GM23248 (cell line): ENCODE results near the gene CCDC183. TPM values are rescaled to one million over a fixed set of nuclear protein-coding genes. Genes with fewer than 3 reads are reported as not detected.
A peak's percentile ranks its signal among the peaks of the same experiment; 100 is the strongest.

ENCODE experiments used
- DNase-seq: peaks from one replicate; pipeline ENCODE4 v3.0.0-alpha.2; 2015
- H2AFZ ChIP-seq: fragments of 200-600 bp; sonication (generic); 2 replicates; pipeline ENCODE4 v1.6.1; 2016; ENCODE audit warnings: antibody characterized with exemption
- H3F3A ChIP-seq: fragments of 200-600 bp; sonication (generic); 2 replicates; pipeline ENCODE4 v1.6.1; 2016; ENCODE audit warnings: mild to moderate bottlenecking, antibody characterized with exemption, mixed run types; ENCODE audit not compliant: insufficient read depth
- H3K27ac ChIP-seq: fragments of 200-600 bp; sonication (generic); 2 replicates; pipeline ENCODE4 v1.5.1; 2016; ENCODE audit warnings: mild to moderate bottlenecking
- H3K27me3 ChIP-seq: fragments of 200-600 bp; sonication (generic); replicated peaks from 2 replicates; pipeline ENCODE4 v1.6.1; 2016; ENCODE audit warnings: mild to moderate bottlenecking; ENCODE audit not compliant: insufficient read depth
- H3K36me3 ChIP-seq: fragments of 200-600 bp; sonication (generic); 2 replicates; pipeline ENCODE4 v1.6.1; 2016; ENCODE audit warnings: low read depth, mild to moderate bottlenecking
- H3K4me1 ChIP-seq: fragments of 200-600 bp; sonication (generic); 2 replicates; pipeline ENCODE4 v1.6.1; 2016; ENCODE audit warnings: mild to moderate bottlenecking; ENCODE audit not compliant: insufficient read depth
- H3K4me2 ChIP-seq: fragments of 200-600 bp; sonication (generic); one replicate; pipeline ENCODE4 v1.6.1; 2016; ENCODE audit warnings: mild to moderate bottlenecking; ENCODE audit not compliant: unreplicated experiment
- H3K4me3 ChIP-seq: fragments of 200-600 bp; sonication (generic); 2 replicates; pipeline ENCODE4 v1.5.1; 2016; ENCODE audit warnings: mild to moderate bottlenecking
- H3K79me2 ChIP-seq: fragments of 200-600 bp; sonication (generic); 2 replicates; pipeline ENCODE4 v1.6.1; 2016; ENCODE audit warnings: mild to moderate bottlenecking; ENCODE audit not compliant: insufficient read depth
- H3K9ac ChIP-seq: fragments of 200-600 bp; sonication (generic); 2 replicates; pipeline ENCODE4 v1.6.1; 2016; ENCODE audit warnings: mild to moderate bottlenecking
- H3K9me2 ChIP-seq: fragments of 200-600 bp; sonication (generic); 2 replicates; pipeline ENCODE4 v1.6.1; 2016; ENCODE audit warnings: mixed run types, mild to moderate bottlenecking, moderate library complexity; ENCODE audit not compliant: insufficient read depth
- H3K9me3 ChIP-seq: fragments of 200-600 bp; sonication (generic); one replicate; pipeline ENCODE4 v1.6.1; 2017; ENCODE audit warnings: low read depth
- H4K20me1 ChIP-seq: fragments of 200-600 bp; sonication (generic); 2 replicates; pipeline ENCODE4 v1.6.0; 2016; ENCODE audit not compliant: insufficient read depth
- EZH2 ChIP-seq: fragments of 200-600 bp; sonication (generic); IDR thresholded peaks from 2 replicates; pipeline ENCODE4 v1.6.1; 2018; ENCODE audit warnings: antibody characterized with exemption, mild to moderate bottlenecking; ENCODE audit not compliant: insufficient read depth, poor library complexity, severe bottlenecking
- EZH2phosphoT487 ChIP-seq: fragments of 200-600 bp; sonication (generic); IDR thresholded peaks from 2 replicates; pipeline ENCODE4 v1.6.1; 2018; ENCODE audit warnings: antibody characterized with exemption, moderate library complexity, mild to moderate bottlenecking, low read depth; ENCODE audit not compliant: insufficient read depth
- WGBS, 2 experiments: methylation state at CpG; one replicate each; pipeline ENCODE4 v1.1.6; 2015 to 2017; ENCODE audit warnings: low lambda C conversion rate in 2 of 2, low coverage in 1 of 2; ENCODE audit errors: missing lambda C conversion rate in 2 of 2; 5-methylcytosine and 5-hydroxymethylcytosine counted together
- in situ Hi-C: fragments of 300-500 bp; cut with MboI; formaldehyde crosslinking; loops from 2 replicates; pipeline ENCODE4 v1.15.0; 2020
- polyA plus RNA-seq: library from polyadenylated mRNA; unstranded; fragments of >200 nt; fragmentation: Nextera tagmentation; extraction: Ambion mirVana; gene quantifications from 2 replicates; pipeline ENCODE4 v1.2.1, GENCODE V29; 2016
- total RNA-seq: library from RNA; depleted of rRNA; stranded (reverse); fragments of >200 nt; shearing (Covaris generic); gene quantifications from 2 replicates; pipeline ENCODE4 v1.2.3, GENCODE V29; 2014

Gene CCDC183
- total and polyA plus RNA-seq, 2 experiments from 2014 or later, result 0.76 to 1.5 TPM

GRCh38 chr9:136806631-136807201, 10.6 kb downstream of the CCDC183 start:
- H3K4me3 ChIP-seq, result peak overlapping the region; percentile 87
- in situ Hi-C loops, result no loop called here
- TF ChIP-seq EZH2 (no peak), EZH2phosphoT487 (no peak)
- H2AFZ ChIP-seq, result peak overlapping the region; percentile 85
- no peak overlapping the region for H3K27ac ChIP-seq
- 47 to 48% methylated on average over 24 to 25 of the region's 25 CpGs for WGBS, 2 experiments
- peaks cover 12% of the 10 kb centered on the region; the same call in 1 of the 2 replicates for H3K4me1 ChIP-seq
- H3K9me3 ChIP-seq, result no peaks in the 10 kb centered on the region
- H3K79me2 ChIP-seq, result peaks cover 38% of the 10 kb centered on the region
- DNase-seq, result no peak
- H3K9me2 ChIP-seq, result no peaks in the 10 kb centered on the region
- peaks cover 7% of the 10 kb centered on the region; the same call in 1 of the 2 replicates for H3F3A ChIP-seq
- H3K4me2 ChIP-seq, result peak overlapping the region; percentile 71
- H3K36me3 ChIP-seq, result 0 out of 2 replicates have a peak, but pooled peaks cover 7% of the 10 kb centered on the region
- H4K20me1 ChIP-seq, result no peaks in the 10 kb centered on the region
- H3K27me3 ChIP-seq, result peaks cover 9% of the 10 kb centered on the region; the same call in 1 of the 2 replicates
- peak overlapping the region; percentile 93 for H3K9ac ChIP-seq

GRCh38 chr9:136807281-136808074, 11.3 kb downstream of the CCDC183 start, which contains the start of gene RABL6:
TSS of gene RABL6 (plus strand) at chr9:136807948. CDS start at chr9:136808197, 249 bp downstream.
- Histone ChIP-seq H3K27ac (peak within 1 kb of the TSS; percentile 47), H3K4me2 (peak within 1 kb of the TSS; percentile 85), H3F3A (peaks cover 7% of the 10 kb centered on the region; the same call in 1 of the 2 replicates), H3K36me3 (0 out of 2 replicates have a peak, but pooled peaks cover 7% of the 10 kb centered on the region), H2AFZ (peak within 1 kb of the TSS; percentile 85), H4K20me1 (no peaks in the 10 kb centered on the region), H3K9me2 (no peaks in the 10 kb centered on the region), H3K4me1 (peaks cover 12% of the 10 kb centered on the region; the same call in 1 of the 2 replicates), H3K79me2 (peaks cover 45% of the 10 kb centered on the region), H3K27me3 (0 out of 2 replicates have a peak, but pooled peaks cover under 1% of the 10 kb centered on the region), H3K9me3 (no peaks in the 10 kb centered on the region), H3K9ac (peak within 1 kb of the TSS; percentile 93), H3K4me3 (peak within 1 kb of the TSS; percentile 87)
- DNase-seq, result peak; percentile 89
- WGBS, 2 experiments, result 1% methylated on average over 75 to 80 of the region's 96 CpGs
- TF ChIP-seq EZH2phosphoT487 (no peak), EZH2 (no peak)
- in situ Hi-C loops, result no loop called here

GRCh38 chr9:136808075-136808805, 12.1 kb downstream of the CCDC183 start:
- 0 to 1% methylated on average over 48 to 71 of the region's 93 CpGs for WGBS, 2 experiments
- H4K20me1 ChIP-seq, result no peaks in the 10 kb centered on the region
- in situ Hi-C loops, result no loop called here
- TF ChIP-seq EZH2phosphoT487, result no peak
- no peak for TF ChIP-seq EZH2
- H3K79me2 ChIP-seq, result peaks cover 53% of the 10 kb centered on the region
- H3K4me3 ChIP-seq, result peak overlapping the region; percentile 87
- 0 out of 2 replicates have a peak, but pooled peaks cover 7% of the 10 kb centered on the region for H3K36me3 ChIP-seq
- peaks cover 12% of the 10 kb centered on the region; the same call in 1 of the 2 replicates for H3K4me1 ChIP-seq
- peak; percentile 57 for DNase-seq
- H3K4me2 ChIP-seq, result peak overlapping the region; percentile 85
- H3K27ac ChIP-seq, result peak overlapping the region; percentile 47
- H3K9me3 ChIP-seq, result no peaks in the 10 kb centered on the region
- peak overlapping the region; percentile 61 for H2AFZ ChIP-seq
- peaks cover 7% of the 10 kb centered on the region; the same call in 1 of the 2 replicates for H3F3A ChIP-seq
- H3K9ac ChIP-seq, result peak overlapping the region; percentile 93
- H3K9me2 ChIP-seq, result no peaks in the 10 kb centered on the region
- no peaks in the 10 kb centered on the region for H3K27me3 ChIP-seq

GRCh38 chr9:136808806-136809158, 12.6 kb downstream of the CCDC183 start:
- peak overlapping the region; percentile 85 for H3K4me2 ChIP-seq
- H3K27me3 ChIP-seq, result no peaks in the 10 kb centered on the region
- H3F3A ChIP-seq, result peaks cover 7% of the 10 kb centered on the region; the same call in 1 of the 2 replicates
- peak; percentile 75 for DNase-seq
- TF ChIP-seq EZH2 (no peak), EZH2phosphoT487 (no peak)
- H2AFZ ChIP-seq, result peak overlapping the region; percentile 61
- no peaks in the 10 kb centered on the region for H3K9me2 ChIP-seq
- H3K9me3 ChIP-seq, result no peaks in the 10 kb centered on the region
- H3K9ac ChIP-seq, result peak overlapping the region; percentile 93
- peak overlapping the region; percentile 87 for H3K4me3 ChIP-seq
- H3K4me1 ChIP-seq, result peaks cover 12% of the 10 kb centered on the region; the same call in 1 of the 2 replicates
- H3K27ac ChIP-seq, result peak overlapping the region; percentile 47
- 1 to 4% methylated on average over 14 of the region's 14 CpGs for WGBS, 2 experiments
- peaks cover 58% of the 10 kb centered on the region for H3K79me2 ChIP-seq
- no peaks in the 10 kb centered on the region for H4K20me1 ChIP-seq
- in situ Hi-C loops, result no loop called here
- H3K36me3 ChIP-seq, result 0 out of 2 replicates have a peak, but pooled peaks cover 7% of the 10 kb centered on the region
